ENCODE data around the gene IRF7. TPM values are rescaled to one million over a fixed set of nuclear protein-coding genes. Genes with fewer than 3 reads are reported as not detected.

The IRF7 gene
- total and polyA plus RNA-seq, 9 of the 15 experiments (the other 6 are each of a cell fraction or from before 2014, with no cell fraction given): 0.27 to 7.6 (median 1.8) TPM

DNA sequence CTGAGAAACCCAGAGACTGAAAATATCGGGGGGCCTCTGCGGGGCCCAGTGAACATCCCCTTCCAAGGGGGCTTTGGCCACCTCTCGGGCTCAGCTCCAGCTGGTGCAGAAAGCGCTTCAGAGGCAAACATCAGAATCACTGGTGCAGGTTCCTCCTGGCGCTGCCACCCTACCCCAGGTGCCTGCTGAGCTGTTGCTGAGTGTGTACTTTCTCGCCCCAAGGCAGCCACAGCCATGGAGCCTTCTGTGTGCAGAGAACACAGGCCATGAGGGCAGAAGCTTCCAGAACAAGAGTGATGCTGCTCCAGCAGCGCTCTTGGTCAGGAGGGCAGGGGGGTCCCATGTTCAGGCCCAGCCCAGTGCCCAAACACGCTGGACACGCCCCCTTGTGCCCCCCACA lies 27.6 kb upstream of the IRF7 start:
- H3K36me3 ChIP-seq (ENCODE audit: control insufficient read depth, insufficient read depth, low read length): peaks cover 58% of the 10 kb centered on the region; the same call in 2 of the 3 replicates
- H3K4me1 ChIP-seq (replicated peaks in 1 of 2; ENCODE audit: control insufficient read depth in 2 of 2, insufficient read depth in 2 of 2, low read length in 2 of 2): peaks cover 0 to 34% of the 10 kb centered on the region in 2 experiments; a peak in 2 of 5 replicates
- in situ Hi-C loops (cut with MboI): no loop called here
- no peak overlapping the region for H3K4me2 ChIP-seq (ENCODE audit: insufficient read depth, low read length)
- no peaks in the 10 kb centered on the region for H4K20me1 ChIP-seq (replicated peaks; ENCODE audit: control insufficient read depth, insufficient read depth, low read length)
- intact Hi-C loops (cut with micrococcal nuclease): no loop called here
- TF ChIP-seq POLR2A (conservative IDR thresholded peaks at IDR 0.05) (peak; percentile 54; the same call in 1 of the 2 replicates), TAF15 (IDR thresholded peaks at IDR 0.05; ENCODE audit: low read depth, low read length) (no peak), POLR2B (IDR thresholded peaks at IDR 0.05; ENCODE audit: low read depth, partially characterized antibody) (no peak), RBM17 (IDR thresholded peaks at IDR 0.05; ENCODE audit: borderline replicate concordance, low read depth, low read length) (no peak), BRF1 (IDR thresholded peaks at IDR 0.05; ENCODE audit: borderline replicate concordance, extremely low read depth, insufficient read length) (no peak), RHOXF2B (CRISPR knock-in tag; conservative IDR thresholded peaks at IDR 0.05) (no peak), POLR2AphosphoS5 (IDR thresholded peaks at IDR 0.05; ENCODE audit: control insufficient read depth, insufficient read depth, low read depth, low read length) (peak; percentile 14; the same call in 1 of the 2 replicates)
- TF ChIP-seq, protein P1, sequence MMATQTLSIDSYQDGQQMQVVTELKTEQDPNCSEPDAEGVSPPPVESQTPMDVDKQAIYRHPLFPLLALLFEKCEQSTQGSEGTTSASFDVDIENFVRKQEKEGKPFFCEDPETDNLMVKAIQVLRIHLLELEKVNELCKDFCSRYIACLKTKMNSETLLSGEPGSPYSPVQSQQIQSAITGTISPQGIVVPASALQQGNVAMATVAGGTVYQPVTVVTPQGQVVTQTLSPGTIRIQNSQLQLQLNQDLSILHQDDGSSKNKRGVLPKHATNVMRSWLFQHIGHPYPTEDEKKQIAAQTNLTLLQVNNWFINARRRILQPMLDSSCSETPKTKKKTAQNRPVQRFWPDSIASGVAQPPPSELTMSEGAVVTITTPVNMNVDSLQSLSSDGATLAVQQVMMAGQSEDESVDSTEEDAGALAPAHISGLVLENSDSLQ (IDR thresholded peaks at IDR 0.05): no peak
- no peaks in the 10 kb centered on the region for H3K9me1 ChIP-seq (ENCODE audit: control insufficient read depth, insufficient read depth, low read length)
- no peaks in the 10 kb centered on the region for H3K27me3 ChIP-seq (ENCODE audit: control insufficient read depth in 2 of 2, insufficient read depth in 2 of 2, low read length in 2 of 2)
- DNase-seq (ENCODE audit: extremely low read depth in 1 of 4, low spot score in 3 of 4): no peak
- CTCF ChIA-PET (ENCODE audit: low intra/inter-chr PET ratio): no interaction called here
- ATAC-seq: no peak
- no peak overlapping the region for H2AFZ ChIP-seq (ENCODE audit: low read depth, low read length)
- no peak overlapping the region for H3K4me3 ChIP-seq
- no peak overlapping the region for H3K27ac ChIP-seq (ENCODE audit: extremely low read depth, low read depth, low read length)
- no peak overlapping the region for H3K9ac ChIP-seq (ENCODE audit: insufficient read depth in 1 of 2, low read depth in 2 of 2, low read length in 2 of 2)
- no TSS peak for BruUV-seq (replicated peaks)
- FAIRE-seq: no peak
- H3K9me3 ChIP-seq (replicated peaks; ENCODE audit: control insufficient read depth, insufficient read depth, low read depth, low read length): peaks cover 2% of the 10 kb centered on the region; the same call in 1 of the 2 replicates
- 89% methylated on average over 9 of the region's 9 CpGs for WGBS (ENCODE audit: insufficient coverage, low coverage, missing lambda C conversion rate)
- H3K79me2 ChIP-seq (ENCODE audit: control insufficient read depth, insufficient read depth, low read length): no peaks in the 10 kb centered on the region
- POLR2A ChIA-PET: interaction anchor here (0.7 to 0.9 kb wide), 2 partner anchors 9 to 11 kb away, joined by 3 to 4 read pairs; no protein-coding TSS in a partner anchor
